PC-3 (cell line): Measurements from ENCODE around the gene CCM2. TPM values are rescaled to one million over a fixed set of nuclear protein-coding genes. Genes with fewer than 3 reads are reported as not detected.

Experiments used
- ATAC-seq: fragments of 200-7000 bp; cut with Tn5 transposase; 2 replicates; pipeline ENCODE4 v1.9.1; 2020; ENCODE audit warnings: mild to moderate bottlenecking, moderate library complexity
- BruUV-seq: library from RNA; stranded (reverse); fragments of 400-500 nt; replicated peaks from 2 replicates; lab custom pipeline; 2021; lab: Mats Ljungman, UMichigan
- CTCF ChIA-PET: fragments of 300-600 bp; sonication (Branson Sonifier 250); formaldehyde crosslinking; loops from one replicate; lab custom pipeline; 2022; ENCODE audit warnings: antibody characterized with exemption; lab: Charles Lee
- POLR2A ChIA-PET: fragments of 300-600 bp; sonication (Branson Sonifier 250); formaldehyde crosslinking; loops from one replicate; lab custom pipeline; 2022; ENCODE audit warnings: antibody characterized with exemption; ENCODE audit not compliant: unreplicated experiment; lab: Charles Lee
- DNase-seq: peaks from one replicate; pipeline ENCODE4 v3.0.0-alpha.2; 2015
- H2AFZ ChIP-seq: fragments of 300-600 bp; sonication (generic); 2 replicates; pipeline ENCODE4 v1.6.0; 2016; ENCODE audit warnings: antibody characterized with exemption, low read length
- H3F3A ChIP-seq: fragments of 300-600 bp; sonication (generic); one replicate; pipeline ENCODE4 v1.6.0; 2017; ENCODE audit warnings: antibody characterized with exemption, low read length, control low read depth, mild to moderate bottlenecking; ENCODE audit not compliant: unreplicated experiment
- H3K27ac ChIP-seq: fragments of 300-600 bp; sonication (generic); 2 replicates; pipeline ENCODE4 v1.5.1; 2016; ENCODE audit warnings: mild to moderate bottlenecking, low read length
- H3K27me3 ChIP-seq: fragments of 300-600 bp; sonication (generic); 2 replicates; pipeline ENCODE4 v1.6.1; 2016; ENCODE audit warnings: low read length, mixed read lengths
- H3K36me3 ChIP-seq: fragments of 300-600 bp; sonication (generic); 2 replicates; pipeline ENCODE4 v1.6.1; 2016; ENCODE audit warnings: low read depth, mixed run types, low read length, mixed read lengths
- H3K4me1 ChIP-seq: fragments of 300-600 bp; sonication (generic); 2 replicates; pipeline ENCODE4 v1.5.1; 2016; ENCODE audit warnings: low read length; ENCODE audit not compliant: insufficient read depth
- H3K4me2 ChIP-seq: fragments of 300-600 bp; sonication (generic); 2 replicates; pipeline ENCODE4 v1.6.0; 2016; ENCODE audit warnings: low read length
- H3K4me3 ChIP-seq: fragments of 300-600 bp; sonication (generic); 2 replicates; pipeline ENCODE4 v1.5.1; 2016; ENCODE audit warnings: mild to moderate bottlenecking, low read length, mixed read lengths
- H3K79me2 ChIP-seq: fragments of 300-600 bp; sonication (generic); 2 replicates; pipeline ENCODE4 v1.6.1; 2017; ENCODE audit warnings: low read length, mixed read lengths
- H3K9ac ChIP-seq: fragments of 300-600 bp; sonication (generic); 2 replicates; pipeline ENCODE4 v1.6.0; 2016; ENCODE audit warnings: mild to moderate bottlenecking, low read length
- H3K9me2 ChIP-seq: fragments of 300-600 bp; sonication (generic); replicated peaks from 2 replicates; pipeline ENCODE4 v1.6.1; 2016; ENCODE audit warnings: mixed run types, low read length, mixed read lengths
- H3K9me3 ChIP-seq: fragments of 300-600 bp; sonication (generic); 2 replicates; pipeline ENCODE4 v1.6.1; 2016; ENCODE audit warnings: low read length, mixed read lengths
- H4K20me1 ChIP-seq: fragments of 300-600 bp; sonication (generic); 2 replicates; pipeline ENCODE4 v1.6.1; 2016; ENCODE audit warnings: low read length, mixed read lengths
- CTCF ChIP-seq: fragments of 300-600 bp; sonication (generic); conservative IDR thresholded peaks from 2 replicates; pipeline ENCODE4 v1.5.1; 2017; ENCODE audit warnings: antibody characterized with exemption, low read depth, mild to moderate bottlenecking, low read length
- EZH2 ChIP-seq: fragments of 300-600 bp; sonication (generic); IDR thresholded peaks from one replicate; pipeline ENCODE4 v1.6.1; 2017; ENCODE audit warnings: antibody characterized with exemption, mild to moderate bottlenecking, low read length; ENCODE audit not compliant: unreplicated experiment
- EZH2phosphoT487 ChIP-seq: fragments of 300-600 bp; sonication (generic); IDR thresholded peaks from 2 replicates; pipeline ENCODE4 v1.6.1; 2018; ENCODE audit warnings: mild to moderate bottlenecking, antibody characterized with exemption, low read length, borderline replicate concordance
- intact Hi-C: fragments of 100-400 bp; cut with micrococcal nuclease; formaldehyde crosslinking; loops from 2 replicates; pipeline ENCODE4 v1.9.0; 2023
- total RNA-seq: library from RNA; depleted of rRNA; stranded (reverse); fragments of >200 nt; gene quantifications from 2 replicates; pipeline ENCODE4 v1.2.3, GENCODE V29; 2014

The CCM2 gene
- total RNA-seq, 1 experiment from 2014 or later = 56.6 TPM

- intact Hi-C loops = no loop called here
- H3K36me3 ChIP-seq = peaks cover 14% of the 10 kb centered on the region
- ChIA-PET CTCF (no interaction called here), POLR2A (no interaction called here)
- H3K27ac ChIP-seq = no peak within 1 kb of the TSS
- H3F3A ChIP-seq = peaks cover 9% of the 10 kb centered on the region
- DNase-seq (no peak), ATAC-seq (no peak)
- BruUV-seq = no TSS peak
- no peak within 1 kb of the TSS for H3K4me3 ChIP-seq
- H3K4me1 ChIP-seq = no peaks in the 10 kb centered on the region; the same call in 1 of the 2 replicates
- no peaks in the 10 kb centered on the region for H3K27me3 ChIP-seq
- H4K20me1 ChIP-seq = peaks cover 13% of the 10 kb centered on the region
- no peaks in the 10 kb centered on the region for H3K9me2 ChIP-seq
- H3K9ac ChIP-seq = no peak within 1 kb of the TSS
- no peak within 1 kb of the TSS for H3K4me2 ChIP-seq
- no peak within 1 kb of the TSS for H2AFZ ChIP-seq
- H3K9me3 ChIP-seq = no peaks in the 10 kb centered on the region
- H3K79me2 ChIP-seq = peaks cover 7% of the 10 kb centered on the region
- TF ChIP-seq EZH2phosphoT487 (no peak), EZH2 (no peak), CTCF (no peak)
Measured at GRCh38 chr7:44978511-44979366, 21.3 kb upstream of the CCM2 start, which contains the start of gene MYO1G. MYO1G (minus strand) TSS chr7:44979015; CDS start chr7:44978961, 54 bp downstream.

DNA sequence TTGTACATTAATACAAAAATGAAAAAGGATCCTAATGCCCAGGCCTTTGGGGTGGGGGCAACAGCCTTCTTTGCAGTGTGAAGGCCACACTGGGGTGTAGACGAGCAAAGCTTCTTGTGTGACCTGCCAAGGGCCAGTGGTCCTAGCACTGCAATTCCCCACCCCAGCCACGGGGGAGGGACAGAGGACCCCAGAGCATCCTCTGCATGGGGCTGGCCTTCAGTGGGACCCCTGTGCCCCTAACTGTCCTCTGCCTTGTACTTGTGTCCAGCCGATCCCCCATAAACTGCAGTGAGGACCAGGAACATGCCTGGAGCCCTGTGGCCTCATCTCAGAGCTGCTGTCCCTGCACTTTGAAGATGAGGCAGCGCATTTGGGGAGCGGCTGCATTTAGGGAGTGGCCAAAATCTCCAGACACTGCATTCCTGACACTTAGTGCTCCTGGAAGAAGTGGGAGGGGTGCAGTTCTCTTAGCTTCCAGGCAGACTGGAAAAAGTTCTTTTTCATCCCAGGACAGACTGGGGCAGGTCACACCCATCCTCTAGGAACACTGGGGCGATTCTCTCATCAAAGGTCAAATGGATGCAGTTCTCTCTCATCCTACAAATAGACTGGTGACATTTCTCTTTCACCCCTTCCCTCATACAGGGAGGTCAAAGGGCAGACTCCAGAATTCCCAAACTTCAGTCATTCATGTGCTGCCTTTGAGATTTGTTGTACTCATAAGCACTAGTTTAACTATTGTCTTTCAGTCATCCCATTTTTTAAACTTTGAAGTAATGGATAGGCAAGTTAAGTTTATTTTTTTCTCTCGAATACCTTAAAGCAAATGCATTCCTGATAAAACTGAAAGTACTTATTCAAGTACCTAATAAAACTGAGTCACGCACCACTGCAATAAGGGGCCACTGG, 20.3 kb upstream of the CCM2 start:
- ATAC-seq = peak; percentile 32
- H3F3A ChIP-seq = peaks cover 13% of the 10 kb centered on the region
- POLR2A ChIA-PET = no interaction called here
- no peak overlapping the region for H3K9ac ChIP-seq
- H3K9me3 ChIP-seq = no peaks in the 10 kb centered on the region
- CTCF ChIA-PET = no interaction called here
- H3K4me3 ChIP-seq = no peak overlapping the region
- peaks cover 23% of the 10 kb centered on the region for H4K20me1 ChIP-seq
- TF ChIP-seq EZH2phosphoT487 (no peak), CTCF (no peak), EZH2 (no peak)
- no peaks in the 10 kb centered on the region for H3K9me2 ChIP-seq
- H3K36me3 ChIP-seq = peaks cover 24% of the 10 kb centered on the region
- DNase-seq = no peak
- H2AFZ ChIP-seq = no peak overlapping the region
- no peak overlapping the region for H3K27ac ChIP-seq
- H3K79me2 ChIP-seq = peaks cover 17% of the 10 kb centered on the region
- no peak overlapping the region for H3K4me2 ChIP-seq
- intact Hi-C loops = no loop called here
- H3K4me1 ChIP-seq = peaks cover 10% of the 10 kb centered on the region; the same call in 1 of the 2 replicates
- no TSS peak for BruUV-seq
- no peaks in the 10 kb centered on the region for H3K27me3 ChIP-seq
